ENCODE results near the gene ADAMTSL3. TPM values are rescaled to one million over a fixed set of nuclear protein-coding genes. Genes with fewer than 3 reads are reported as not detected.

ADAMTSL3 gene
- total and polyA plus RNA-seq, 4 donors, result 0.85 to 58.2 (median 7.9) TPM

DNA sequence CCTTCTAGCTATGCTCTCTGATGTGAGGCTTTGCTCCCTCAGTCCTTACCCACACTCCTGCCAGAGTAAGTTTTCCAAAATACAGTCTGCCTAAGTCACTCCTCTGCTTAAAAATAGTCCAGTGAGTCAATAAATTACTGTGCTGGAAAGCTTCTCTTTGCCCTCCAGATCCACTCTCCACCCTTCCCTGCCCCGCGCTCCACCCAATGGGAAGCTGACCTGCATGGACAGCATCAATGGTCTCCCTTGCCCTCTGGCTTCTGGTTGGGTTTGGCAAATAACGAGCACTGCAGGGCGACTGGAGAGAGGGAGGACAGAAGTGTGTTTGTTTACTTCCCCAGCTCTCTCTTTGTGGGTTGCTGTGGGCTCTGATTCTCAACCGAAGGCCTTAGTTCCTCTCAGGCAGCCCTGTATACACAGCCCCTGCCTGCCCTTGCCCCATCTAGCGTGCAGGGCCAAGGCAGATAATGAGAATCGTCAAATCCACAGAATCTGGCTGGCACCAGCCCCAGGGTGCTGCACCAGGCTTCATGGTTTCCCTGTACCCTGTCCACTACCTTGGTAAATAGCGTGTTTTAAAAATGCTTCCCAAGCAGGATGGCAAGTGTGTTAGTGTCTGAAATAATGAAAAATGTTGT, 110.4 kb downstream of the ADAMTSL3 start:
- 61 to 62% methylated on average over 8 of the region's 8 CpGs for WGBS, 2 donors
- DNase-seq (no peak), ATAC-seq (ENCODE audit: insufficient read depth, low FRiP score) (no peak)
- H3K36me3 ChIP-seq (ENCODE audit: control insufficient read depth in 4 of 4, insufficient read depth in 4 of 4, low read length in 4 of 4), result no peaks in the 10 kb centered on the region
- no peak overlapping the region for H3K4me3 ChIP-seq
- TF ChIP-seq, protein P1, sequence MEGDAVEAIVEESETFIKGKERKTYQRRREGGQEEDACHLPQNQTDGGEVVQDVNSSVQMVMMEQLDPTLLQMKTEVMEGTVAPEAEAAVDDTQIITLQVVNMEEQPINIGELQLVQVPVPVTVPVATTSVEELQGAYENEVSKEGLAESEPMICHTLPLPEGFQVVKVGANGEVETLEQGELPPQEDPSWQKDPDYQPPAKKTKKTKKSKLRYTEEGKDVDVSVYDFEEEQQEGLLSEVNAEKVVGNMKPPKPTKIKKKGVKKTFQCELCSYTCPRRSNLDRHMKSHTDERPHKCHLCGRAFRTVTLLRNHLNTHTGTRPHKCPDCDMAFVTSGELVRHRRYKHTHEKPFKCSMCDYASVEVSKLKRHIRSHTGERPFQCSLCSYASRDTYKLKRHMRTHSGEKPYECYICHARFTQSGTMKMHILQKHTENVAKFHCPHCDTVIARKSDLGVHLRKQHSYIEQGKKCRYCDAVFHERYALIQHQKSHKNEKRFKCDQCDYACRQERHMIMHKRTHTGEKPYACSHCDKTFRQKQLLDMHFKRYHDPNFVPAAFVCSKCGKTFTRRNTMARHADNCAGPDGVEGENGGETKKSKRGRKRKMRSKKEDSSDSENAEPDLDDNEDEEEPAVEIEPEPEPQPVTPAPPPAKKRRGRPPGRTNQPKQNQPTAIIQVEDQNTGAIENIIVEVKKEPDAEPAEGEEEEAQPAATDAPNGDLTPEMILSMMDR (IDR thresholded peaks at IDR 0.05; ENCODE audit: control extremely low read depth, extremely low read depth), result no peak
- no peaks in the 10 kb centered on the region for H3K27me3 ChIP-seq (ENCODE audit: control insufficient read depth in 3 of 3, insufficient read depth in 3 of 3, low read length in 2 of 3)
- peaks cover 0 to 12% (median 2%) of the 10 kb centered on the region in 5 donors for H3K4me1 ChIP-seq (ENCODE audit: control insufficient read depth in 5 of 5, insufficient read depth in 5 of 5, low read length in 5 of 5)
- H3K9me3 ChIP-seq (ENCODE audit: control insufficient read depth in 4 of 4, insufficient read depth in 3 of 4, low read length in 3 of 4), result no peaks in the 10 kb centered on the region
- H3K9ac ChIP-seq (ENCODE audit: insufficient read depth in 1 of 2, low read length in 2 of 2), result no peak overlapping the region
- H3K27ac ChIP-seq (ENCODE audit: low read depth in 1 of 2, low read length in 1 of 2), result no peak overlapping the region

DNA sequence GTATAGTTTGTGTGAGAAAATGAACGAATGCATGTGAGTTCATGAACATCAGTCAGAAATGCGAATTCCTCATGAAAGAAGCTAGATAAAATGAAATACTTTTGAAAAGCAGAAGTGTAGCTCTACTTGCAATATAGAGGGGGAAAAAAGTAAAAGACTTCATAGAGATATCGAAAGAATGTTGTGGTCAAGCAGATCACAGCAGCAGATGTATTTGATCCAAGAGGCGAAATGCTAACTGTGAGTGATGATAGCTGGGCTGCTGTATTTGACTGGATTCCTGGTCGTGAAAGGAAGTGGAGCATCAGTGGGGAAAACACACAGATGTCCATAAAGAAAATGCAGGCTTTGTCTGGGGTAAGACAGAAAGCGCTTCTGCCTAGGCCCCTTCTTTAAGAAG, 112.4 kb downstream of the ADAMTSL3 start:
- Histone ChIP-seq H3K27me3 (ENCODE audit: control insufficient read depth in 3 of 3, insufficient read depth in 3 of 3, low read length in 2 of 3) (no peaks in the 10 kb centered on the region), H3K9ac (ENCODE audit: insufficient read depth in 1 of 2, low read length in 2 of 2) (no peak overlapping the region), H3K27ac (ENCODE audit: low read depth in 1 of 2, low read length in 1 of 2) (no peak overlapping the region), H3K4me3 (no peak overlapping the region), H3K36me3 (ENCODE audit: control insufficient read depth in 4 of 4, insufficient read depth in 4 of 4, low read length in 4 of 4) (no peaks in the 10 kb centered on the region), H3K9me3 (ENCODE audit: control insufficient read depth in 4 of 4, insufficient read depth in 3 of 4, low read length in 3 of 4) (no peaks in the 10 kb centered on the region), H3K4me1 (ENCODE audit: control insufficient read depth in 5 of 5, insufficient read depth in 5 of 5, low read length in 5 of 5) (peaks cover 0 to 12% (median 2%) of the 10 kb centered on the region in 5 donors)
- 75 to 82% methylated on average over 6 of the region's 6 CpGs for WGBS, 2 donors
- TF ChIP-seq, protein P1 (IDR thresholded peaks at IDR 0.05; ENCODE audit: control extremely low read depth, extremely low read depth), result no peak
- ATAC-seq (ENCODE audit: insufficient read depth, low FRiP score) (no peak), DNase-seq (peak in 2 of 3 donors; percentile 29 to 32)

DNA sequence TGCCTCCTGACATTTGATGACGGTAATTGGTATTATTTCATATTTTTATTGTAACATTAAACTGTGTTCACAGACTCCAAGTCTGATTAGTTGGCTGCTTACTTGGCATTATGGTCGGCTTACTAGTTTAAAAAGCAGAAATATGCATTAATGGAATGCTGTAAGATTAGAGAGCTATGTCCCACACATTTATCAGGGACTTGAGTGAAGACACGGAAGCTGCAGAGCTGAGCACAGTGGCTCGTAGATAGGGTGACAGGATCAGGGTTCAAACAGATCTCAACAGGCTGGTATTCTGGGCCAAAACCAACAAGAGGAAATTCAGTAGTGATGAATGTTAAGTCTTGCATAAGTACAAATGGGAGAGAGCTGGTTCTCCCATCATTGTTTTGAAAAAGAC, 113.8 kb downstream of the ADAMTSL3 start:
- Histone ChIP-seq H3K9ac (ENCODE audit: insufficient read depth in 1 of 2, low read length in 2 of 2) (no peak overlapping the region), H3K4me3 (no peak overlapping the region), H3K9me3 (ENCODE audit: control insufficient read depth in 4 of 4, insufficient read depth in 3 of 4, low read length in 3 of 4) (no peaks in the 10 kb centered on the region), H3K4me1 (ENCODE audit: control insufficient read depth in 5 of 5, insufficient read depth in 5 of 5, low read length in 5 of 5) (peaks cover 0 to 12% (median 2%) of the 10 kb centered on the region in 5 donors), H3K36me3 (ENCODE audit: control insufficient read depth in 4 of 4, insufficient read depth in 4 of 4, low read length in 4 of 4) (no peaks in the 10 kb centered on the region), H3K27me3 (ENCODE audit: control insufficient read depth in 3 of 3, insufficient read depth in 3 of 3, low read length in 2 of 3) (no peaks in the 10 kb centered on the region), H3K27ac (ENCODE audit: low read depth in 1 of 2, low read length in 1 of 2) (no peak overlapping the region)
- 72 to 81% methylated on average over 4 of the region's 4 CpGs for WGBS, 2 donors
- ATAC-seq (ENCODE audit: insufficient read depth, low FRiP score) (no peak), DNase-seq (peak; percentile 27 to 62 (median 46))
- TF ChIP-seq, protein P1 (IDR thresholded peaks at IDR 0.05; ENCODE audit: control extremely low read depth, extremely low read depth), result no peak

All from lung (tissue), 12 donors.